MM.1S (cell line): ENCODE measurements around the gene IRF2BPL.

Experiments
- DNase-seq: peaks from one replicate; pipeline ENCODE4 v3.0.0-alpha.2; 2015
- H2AFZ ChIP-seq: fragments of 300-600 bp; sonication (generic); 2 replicates; pipeline ENCODE4 v1.6.0; 2016; ENCODE audit warnings: antibody characterized with exemption, low read length
- H3F3A ChIP-seq: fragments of 300-600 bp; sonication (generic); 2 replicates; pipeline ENCODE4 v1.6.1; 2016; ENCODE audit warnings: mild to moderate bottlenecking, antibody characterized with exemption, low read length, moderate library complexity, mixed read lengths; ENCODE audit not compliant: insufficient read depth
- H3K27ac ChIP-seq: fragments of 300-600 bp; sonication (generic); 2 replicates; pipeline ENCODE4 v1.5.1; 2016; ENCODE audit warnings: mild to moderate bottlenecking, low read length
- H3K27me3 ChIP-seq: fragments of 300-600 bp; sonication (generic); replicated peaks from 2 replicates; pipeline ENCODE4 v1.6.0; 2016; ENCODE audit warnings: low read length; ENCODE audit not compliant: insufficient read depth
- H3K36me3 ChIP-seq: fragments of 300-600 bp; sonication (generic); replicated peaks from 2 replicates; pipeline ENCODE4 v1.6.1; 2016; ENCODE audit warnings: mild to moderate bottlenecking, low read length, mixed read lengths; ENCODE audit not compliant: insufficient read depth
- H3K4me1 ChIP-seq: fragments of 300-600 bp; sonication (generic); 2 replicates; pipeline ENCODE4 v1.6.1; 2016; ENCODE audit warnings: low read length, mixed read lengths
- H3K4me2 ChIP-seq: fragments of 300-600 bp; sonication (generic); 2 replicates; pipeline ENCODE4 v1.6.0; 2016; ENCODE audit warnings: low read depth, low read length
- H3K4me3 ChIP-seq: fragments of 300-600 bp; sonication (generic); 2 replicates; pipeline ENCODE4 v1.5.1; 2016; ENCODE audit warnings: low read length, mixed read lengths
- H3K79me2 ChIP-seq: fragments of 300-600 bp; sonication (generic); 2 replicates; pipeline ENCODE4 v1.6.1; 2016; ENCODE audit warnings: mixed run types, low read length, mixed read lengths
- H3K9ac ChIP-seq: fragments of 300-600 bp; sonication (generic); 2 replicates; pipeline ENCODE4 v1.6.1; 2016; ENCODE audit warnings: low read length, mixed read lengths
- H3K9me2 ChIP-seq: fragments of 300-600 bp; sonication (generic); replicated peaks from 2 replicates; pipeline ENCODE4 v1.6.1; 2016; ENCODE audit warnings: mild to moderate bottlenecking, low read length, mixed read lengths; ENCODE audit not compliant: insufficient read depth
- H3K9me3 ChIP-seq: fragments of 300-600 bp; sonication (generic); replicated peaks from 2 replicates; pipeline ENCODE4 v1.6.1; 2016; ENCODE audit warnings: mild to moderate bottlenecking, low read length, mixed read lengths; ENCODE audit not compliant: insufficient read depth
- H4K20me1 ChIP-seq: fragments of 300-600 bp; sonication (generic); 2 replicates; pipeline ENCODE4 v1.6.1; 2016; ENCODE audit warnings: mild to moderate bottlenecking, low read length, moderate library complexity, mixed read lengths; ENCODE audit not compliant: insufficient read depth
- EZH2 ChIP-seq: fragments of 300-600 bp; sonication (generic); optimal IDR thresholded peaks from 2 replicates; pipeline ENCODE3; 2017; ENCODE audit warnings: low read depth, mild to moderate bottlenecking, antibody characterized with exemption, low read length, mixed read lengths
- EZH2phosphoT487 ChIP-seq: fragments of 300-600 bp; sonication (generic); IDR thresholded peaks from 2 replicates; pipeline ENCODE4 v1.6.1; 2018; ENCODE audit warnings: antibody characterized with exemption, low read length
- TF ChIP-seq, protein P1 (sequence below): fragments of 300-600 bp; sonication (generic); IDR thresholded peaks from 2 replicates; pipeline ENCODE4 v1.5.1; 2016; ENCODE audit warnings: antibody characterized with exemption, low read length, mixed read lengths

The IRF2BPL gene

DNA sequence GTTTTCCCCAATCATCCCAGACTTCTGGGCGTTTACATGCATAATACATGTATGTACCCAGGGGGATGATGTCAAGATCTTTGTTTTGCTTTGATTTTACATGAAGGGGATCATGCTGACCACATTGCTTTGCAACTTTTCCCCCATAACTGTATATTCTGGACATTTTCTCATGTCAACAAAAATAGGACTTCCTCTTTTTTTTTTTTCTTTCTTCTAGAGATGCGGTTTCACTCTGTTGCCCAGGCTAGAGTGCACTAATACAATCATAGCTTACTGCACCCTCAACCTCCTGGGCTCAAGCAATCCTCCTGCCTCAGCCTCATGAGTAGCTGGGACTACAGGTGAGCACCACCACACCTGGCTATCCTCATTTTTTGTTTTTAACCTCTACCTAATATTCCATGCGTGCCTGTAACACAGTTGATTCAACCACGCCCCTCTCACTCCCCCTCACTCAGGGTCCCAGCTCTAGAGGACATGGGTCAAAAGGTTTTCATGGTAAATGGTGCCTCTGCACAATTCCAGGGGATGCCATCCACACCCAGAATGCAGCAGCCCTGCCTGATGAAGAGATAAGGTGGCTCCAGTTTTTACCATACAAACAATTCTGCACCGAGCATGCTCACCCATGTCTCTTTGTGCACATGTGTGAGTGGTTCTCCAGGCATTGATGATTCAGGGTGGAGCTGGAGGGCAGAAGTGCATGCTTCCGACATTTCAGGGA is 37.5 kb upstream of the IRF2BPL start:
- no peaks in the 10 kb centered on the region for H3K9me3 ChIP-seq
- no peaks in the 10 kb centered on the region for H3K9me2 ChIP-seq
- H3F3A ChIP-seq, result no peaks in the 10 kb centered on the region
- no peak for TF ChIP-seq EZH2
- TF ChIP-seq EZH2phosphoT487, result no peak
- TF ChIP-seq, protein P1, sequence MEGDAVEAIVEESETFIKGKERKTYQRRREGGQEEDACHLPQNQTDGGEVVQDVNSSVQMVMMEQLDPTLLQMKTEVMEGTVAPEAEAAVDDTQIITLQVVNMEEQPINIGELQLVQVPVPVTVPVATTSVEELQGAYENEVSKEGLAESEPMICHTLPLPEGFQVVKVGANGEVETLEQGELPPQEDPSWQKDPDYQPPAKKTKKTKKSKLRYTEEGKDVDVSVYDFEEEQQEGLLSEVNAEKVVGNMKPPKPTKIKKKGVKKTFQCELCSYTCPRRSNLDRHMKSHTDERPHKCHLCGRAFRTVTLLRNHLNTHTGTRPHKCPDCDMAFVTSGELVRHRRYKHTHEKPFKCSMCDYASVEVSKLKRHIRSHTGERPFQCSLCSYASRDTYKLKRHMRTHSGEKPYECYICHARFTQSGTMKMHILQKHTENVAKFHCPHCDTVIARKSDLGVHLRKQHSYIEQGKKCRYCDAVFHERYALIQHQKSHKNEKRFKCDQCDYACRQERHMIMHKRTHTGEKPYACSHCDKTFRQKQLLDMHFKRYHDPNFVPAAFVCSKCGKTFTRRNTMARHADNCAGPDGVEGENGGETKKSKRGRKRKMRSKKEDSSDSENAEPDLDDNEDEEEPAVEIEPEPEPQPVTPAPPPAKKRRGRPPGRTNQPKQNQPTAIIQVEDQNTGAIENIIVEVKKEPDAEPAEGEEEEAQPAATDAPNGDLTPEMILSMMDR, result no peak
- no peaks in the 10 kb centered on the region for H3K79me2 ChIP-seq
- H3K27me3 ChIP-seq, result no peaks in the 10 kb centered on the region
- H4K20me1 ChIP-seq, result no peaks in the 10 kb centered on the region
- no peak overlapping the region for H3K9ac ChIP-seq
- H3K4me1 ChIP-seq, result no peaks in the 10 kb centered on the region
- no peak overlapping the region for H2AFZ ChIP-seq
- no peak overlapping the region for H3K4me2 ChIP-seq
- H3K27ac ChIP-seq, result no peak overlapping the region
- H3K36me3 ChIP-seq, result no peaks in the 10 kb centered on the region
- DNase-seq, result peak; percentile 10
- H3K4me3 ChIP-seq, result no peak overlapping the region

DNA sequence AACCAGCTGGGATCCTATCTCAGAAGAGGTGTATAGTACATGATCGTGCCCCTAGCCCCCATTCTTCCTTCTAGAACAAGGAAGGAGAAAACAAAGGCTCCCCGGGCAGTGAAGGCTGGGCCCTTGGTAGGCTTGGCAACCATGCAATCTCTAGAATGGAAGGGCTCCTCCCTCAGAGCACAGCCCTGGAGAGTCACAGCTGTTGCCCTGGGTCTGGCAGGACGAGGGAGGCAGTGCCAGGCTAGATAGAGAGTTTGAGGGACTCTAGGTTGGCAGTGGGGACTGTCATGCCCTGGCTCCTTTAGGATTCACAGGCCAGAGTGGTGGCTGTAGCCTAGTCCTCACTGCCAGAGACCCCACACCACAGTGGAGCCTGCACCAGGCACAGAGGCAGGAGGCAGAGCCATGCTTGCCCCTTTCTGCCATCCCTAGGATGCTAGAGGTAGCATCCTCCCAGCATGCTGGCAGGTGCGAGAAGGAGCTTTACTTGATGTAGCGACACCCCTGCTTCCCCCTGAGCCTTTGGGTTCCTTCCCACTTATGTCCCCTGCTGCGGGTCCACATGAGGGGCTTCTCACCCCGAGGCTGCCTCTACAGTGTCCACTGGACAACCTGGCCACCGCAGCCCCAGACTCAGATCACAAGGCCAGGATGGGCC is 36.1 kb upstream of the IRF2BPL start:
- H3K9me3 ChIP-seq, result no peaks in the 10 kb centered on the region
- TF ChIP-seq EZH2 (no peak), EZH2phosphoT487 (no peak)
- TF ChIP-seq, protein P1, result no peak
- H3F3A ChIP-seq, result no peaks in the 10 kb centered on the region
- H2AFZ ChIP-seq, result no peak overlapping the region
- H3K9ac ChIP-seq, result no peak overlapping the region
- no peaks in the 10 kb centered on the region for H3K9me2 ChIP-seq
- H3K4me2 ChIP-seq, result no peak overlapping the region
- no peak overlapping the region for H3K27ac ChIP-seq
- no peaks in the 10 kb centered on the region for H3K79me2 ChIP-seq
- H4K20me1 ChIP-seq, result no peaks in the 10 kb centered on the region
- no peak overlapping the region for H3K4me3 ChIP-seq
- H3K27me3 ChIP-seq, result no peaks in the 10 kb centered on the region
- DNase-seq, result no peak
- no peaks in the 10 kb centered on the region for H3K4me1 ChIP-seq
- no peaks in the 10 kb centered on the region for H3K36me3 ChIP-seq

DNA sequence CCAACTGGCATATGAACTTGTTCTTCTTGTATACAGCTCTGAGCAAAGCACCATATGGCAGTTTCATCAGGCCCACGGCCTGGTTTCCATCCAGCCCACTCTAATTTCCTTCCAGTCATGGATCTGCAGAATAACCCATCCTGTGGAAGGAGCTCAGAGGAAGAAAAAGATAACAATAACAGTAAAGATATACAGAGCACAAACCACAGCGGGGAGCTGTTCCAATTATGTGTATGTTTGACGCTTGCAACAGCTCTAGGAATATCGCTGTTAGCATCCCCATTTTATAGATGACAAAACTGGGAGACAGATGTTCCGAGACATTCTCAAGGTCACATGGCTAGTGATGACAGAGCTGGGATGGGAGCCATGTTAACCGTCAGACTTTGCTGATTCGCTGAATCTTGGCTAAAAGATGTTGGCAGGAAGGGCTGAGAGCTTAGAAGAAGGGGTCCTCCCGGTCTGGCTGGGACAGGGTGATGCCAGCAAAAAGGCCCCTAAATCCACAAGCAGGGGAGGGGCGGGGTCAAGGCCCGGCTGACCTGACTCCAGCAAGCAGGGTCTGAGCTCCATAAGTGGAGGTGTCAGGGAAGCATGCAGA is 35.2 kb upstream of the IRF2BPL start:
- no peak overlapping the region for H3K9ac ChIP-seq
- no peaks in the 10 kb centered on the region for H3F3A ChIP-seq
- TF ChIP-seq EZH2 (no peak), EZH2phosphoT487 (no peak)
- TF ChIP-seq, protein P1, result no peak
- H2AFZ ChIP-seq, result no peak overlapping the region
- no peak overlapping the region for H3K4me3 ChIP-seq
- H3K4me1 ChIP-seq, result no peaks in the 10 kb centered on the region
- no peak overlapping the region for H3K27ac ChIP-seq
- no peak for DNase-seq
- H3K9me2 ChIP-seq, result no peaks in the 10 kb centered on the region
- no peaks in the 10 kb centered on the region for H3K36me3 ChIP-seq
- no peaks in the 10 kb centered on the region for H3K79me2 ChIP-seq
- no peak overlapping the region for H3K4me2 ChIP-seq
- no peaks in the 10 kb centered on the region for H3K9me3 ChIP-seq
- no peaks in the 10 kb centered on the region for H3K27me3 ChIP-seq
- H4K20me1 ChIP-seq, result no peaks in the 10 kb centered on the region
